CD4-positive, alpha-beta T cell treated with Interleukin-6 at 100 ng/mL for 8 hours (primary cell): ENCODE results near the gene TSEN15.
A peak's percentile ranks its signal among the peaks of the same experiment; 100 is the strongest.

Experiments
- DNase-seq: peaks from one replicate; pipeline ENCODE4 v3.0.0-alpha.2; 2020; ENCODE audit warnings: mixed read lengths, low spot score

The TSEN15 gene

GRCh38 chr1:184051485-184052193 is at the start of gene TSEN15:
Gene TSEN15, plus strand, starts transcription at chr1:184051730. Its CDS starts 26 bp downstream, at chr1:184051756.
- peak; percentile 76 for DNase-seq

- no peak for DNase-seq
Observed at GRCh38 chr1:184002071-184002470, 49.5 kb upstream of the TSEN15 start.

- DNase-seq = no peak
Observed at GRCh38 chr1:184004935-184005334, 46.6 kb upstream of the TSEN15 start.

- no peak for DNase-seq
Observed at GRCh38 chr1:184005506-184005905, 46.0 kb upstream of the TSEN15 start.

GRCh38 chr1:184010788-184011187 is 40.7 kb upstream of the TSEN15 start:
- no peak for DNase-seq

GRCh38 chr1:184012187-184012586 is 39.3 kb upstream of the TSEN15 start:
- no peak for DNase-seq

- DNase-seq = no peak
Observed at GRCh38 chr1:184014271-184014670, 37.3 kb upstream of the TSEN15 start.

GRCh38 chr1:184016169-184016568 is 35.4 kb upstream of the TSEN15 start:
- no peak for DNase-seq

- DNase-seq = no peak
Observed at GRCh38 chr1:184017306-184017705, 34.2 kb upstream of the TSEN15 start.

- no peak for DNase-seq
Observed at GRCh38 chr1:184018622-184019021, 32.9 kb upstream of the TSEN15 start.

- DNase-seq = no peak
Observed at GRCh38 chr1:184019069-184019468, 32.5 kb upstream of the TSEN15 start.

- DNase-seq = no peak
Observed at GRCh38 chr1:184019506-184019905, 32.0 kb upstream of the TSEN15 start.

- no peak for DNase-seq
Observed at GRCh38 chr1:184020328-184020727, 31.2 kb upstream of the TSEN15 start.

- DNase-seq = no peak
Observed at GRCh38 chr1:184020855-184021254, 30.7 kb upstream of the TSEN15 start.

- DNase-seq = no peak
Observed at GRCh38 chr1:184021728-184022127, 29.8 kb upstream of the TSEN15 start.

GRCh38 chr1:184022668-184023067 is 28.9 kb upstream of the TSEN15 start:
- no peak for DNase-seq

GRCh38 chr1:184023171-184023570 is 28.4 kb upstream of the TSEN15 start:
- no peak for DNase-seq

- no peak for DNase-seq
Observed at GRCh38 chr1:184025242-184025675, 26.3 kb upstream of the TSEN15 start.

- DNase-seq = no peak
Observed at GRCh38 chr1:184027826-184028695, 23.5 kb upstream of the TSEN15 start.

GRCh38 chr1:184028854-184029623 is 22.5 kb upstream of the TSEN15 start:
- no peak for DNase-seq

GRCh38 chr1:184030433-184031091 is 21.0 kb upstream of the TSEN15 start:
- no peak for DNase-seq

- no peak for DNase-seq
Observed at GRCh38 chr1:184031092-184031408, 20.5 kb upstream of the TSEN15 start.
